Nephron progenitor cell (in vitro differentiated cells): ENCODE results near the gene KCNQ4.

Source experiments
- DNase-seq: peaks from one replicate; pipeline ENCODE4 v3.0.0; 2021
- H3K27ac Mint-ChIP-seq: 2 replicates; pipeline ENCODE4 v1.8.0; 2021; ENCODE audit warnings: mild to moderate bottlenecking, moderate library complexity, mixed read lengths
- H3K27me3 Mint-ChIP-seq: 2 replicates; pipeline ENCODE4 v1.8.0; 2021; ENCODE audit warnings: mild to moderate bottlenecking, low read depth, mixed read lengths; ENCODE audit not compliant: poor library complexity
- H3K36me3 Mint-ChIP-seq: 2 replicates; pipeline ENCODE4 v1.8.0; 2021; ENCODE audit warnings: low read depth, mixed read lengths
- H3K4me1 Mint-ChIP-seq: 2 replicates; pipeline ENCODE4 v1.8.0; 2021; ENCODE audit warnings: mixed read lengths
- H3K4me3 Mint-ChIP-seq: 2 replicates; pipeline ENCODE4 v1.8.0; 2021; ENCODE audit warnings: mild to moderate bottlenecking, moderate library complexity, mixed read lengths
- H3K9me3 Mint-ChIP-seq: 2 replicates; pipeline ENCODE4 v1.8.0; 2021; ENCODE audit warnings: mild to moderate bottlenecking, moderate library complexity, mixed read lengths
- TF ChIP-seq, protein P1 (sequence below): fragments of 200-600 bp; sonication (generic); IDR thresholded peaks from 2 replicates; pipeline ENCODE4 v1.5.0; 2021; ENCODE audit warnings: antibody characterized with exemption

KCNQ4 gene

DNA sequence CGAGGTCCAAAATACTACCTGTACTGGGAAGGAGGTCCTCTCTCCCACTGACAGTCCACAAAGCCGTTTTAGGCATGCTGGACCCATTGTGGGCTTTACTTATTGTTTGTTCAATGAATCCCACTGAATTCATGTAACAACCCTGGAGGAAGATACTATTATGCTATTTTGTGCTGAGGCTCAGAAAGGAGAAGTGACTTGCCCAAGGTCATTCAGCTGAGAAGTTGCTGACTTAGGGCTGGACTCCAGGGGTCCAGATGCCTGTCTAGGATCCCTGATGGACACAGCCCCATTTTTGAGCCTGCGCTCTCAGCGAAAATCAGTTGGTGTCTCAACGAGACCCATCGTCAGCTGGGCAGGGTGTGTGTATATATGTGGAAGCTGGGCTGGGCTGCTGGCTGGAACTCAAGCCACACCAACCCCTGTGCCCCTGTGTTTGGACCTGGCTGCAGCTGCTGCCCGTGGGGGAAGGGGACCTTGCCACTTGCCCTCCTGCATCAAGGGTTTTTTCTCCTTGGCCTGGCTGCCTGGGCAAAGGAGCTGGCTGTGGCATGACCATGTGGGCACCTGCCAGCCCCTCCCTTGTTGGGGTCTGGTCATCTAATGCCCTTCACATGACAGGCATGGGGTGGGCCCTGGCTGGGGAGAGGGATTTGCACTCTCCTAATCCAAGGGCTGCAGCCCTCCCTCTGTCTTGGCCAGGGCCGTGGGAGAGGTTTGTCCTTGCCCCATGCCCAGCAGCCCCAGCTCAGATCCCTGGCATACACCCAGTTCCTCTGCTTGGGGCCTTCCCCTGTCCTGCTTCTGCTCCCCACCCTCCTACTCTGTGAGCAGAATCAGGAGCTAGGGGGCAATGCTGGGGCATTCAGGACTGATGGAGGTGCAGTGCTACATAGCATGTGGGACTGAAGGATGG, 15.0 kb downstream of the KCNQ4 start:
- H3K27ac Mint-ChIP-seq: no peak overlapping the region
- H3K4me1 Mint-ChIP-seq: peaks cover 76% of the 10 kb centered on the region
- H3K4me3 Mint-ChIP-seq: peak overlapping the region; percentile 36

DNA sequence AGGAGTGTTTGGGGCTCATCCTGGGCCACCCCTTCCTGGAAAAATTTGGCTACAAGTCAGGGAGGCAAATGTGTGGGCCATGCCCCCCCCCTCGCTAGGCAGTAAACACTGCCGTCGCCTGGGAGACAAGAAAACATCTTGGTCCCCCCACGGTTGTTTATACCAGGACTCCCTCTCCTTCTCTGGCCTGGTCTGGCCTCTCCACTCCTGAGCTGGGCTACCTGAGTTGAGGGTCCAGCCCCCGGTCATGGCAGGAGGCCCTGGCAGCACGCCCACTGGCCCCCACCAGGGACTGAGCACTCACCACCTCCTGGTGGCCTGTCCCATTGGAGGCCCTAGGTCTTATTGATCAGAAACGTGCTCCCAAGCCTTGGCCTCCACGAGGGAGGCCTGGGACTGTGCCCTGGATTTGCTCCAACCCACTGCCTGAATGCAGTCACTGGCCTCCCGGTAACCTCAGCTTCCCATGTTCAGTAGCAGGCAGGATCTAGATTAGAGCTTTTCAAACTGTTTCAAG, 15.8 kb downstream of the KCNQ4 start:
- TF ChIP-seq, protein P1, sequence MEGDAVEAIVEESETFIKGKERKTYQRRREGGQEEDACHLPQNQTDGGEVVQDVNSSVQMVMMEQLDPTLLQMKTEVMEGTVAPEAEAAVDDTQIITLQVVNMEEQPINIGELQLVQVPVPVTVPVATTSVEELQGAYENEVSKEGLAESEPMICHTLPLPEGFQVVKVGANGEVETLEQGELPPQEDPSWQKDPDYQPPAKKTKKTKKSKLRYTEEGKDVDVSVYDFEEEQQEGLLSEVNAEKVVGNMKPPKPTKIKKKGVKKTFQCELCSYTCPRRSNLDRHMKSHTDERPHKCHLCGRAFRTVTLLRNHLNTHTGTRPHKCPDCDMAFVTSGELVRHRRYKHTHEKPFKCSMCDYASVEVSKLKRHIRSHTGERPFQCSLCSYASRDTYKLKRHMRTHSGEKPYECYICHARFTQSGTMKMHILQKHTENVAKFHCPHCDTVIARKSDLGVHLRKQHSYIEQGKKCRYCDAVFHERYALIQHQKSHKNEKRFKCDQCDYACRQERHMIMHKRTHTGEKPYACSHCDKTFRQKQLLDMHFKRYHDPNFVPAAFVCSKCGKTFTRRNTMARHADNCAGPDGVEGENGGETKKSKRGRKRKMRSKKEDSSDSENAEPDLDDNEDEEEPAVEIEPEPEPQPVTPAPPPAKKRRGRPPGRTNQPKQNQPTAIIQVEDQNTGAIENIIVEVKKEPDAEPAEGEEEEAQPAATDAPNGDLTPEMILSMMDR: no peak
- DNase-seq: no peak
- Mint-ChIP-seq H3K4me3 (no peak overlapping the region), H3K9me3 (no peaks in the 10 kb centered on the region), H3K4me1 (peaks cover 68% of the 10 kb centered on the region), H3K36me3 (no peaks in the 10 kb centered on the region), H3K27ac (peak overlapping the region; percentile 36), H3K27me3 (peaks cover 10% of the 10 kb centered on the region)

More for the DNA sequence above, 15.0 kb downstream of the KCNQ4 start:
- TF ChIP-seq, protein P1: no peak
- Mint-ChIP-seq H3K27me3 (peaks cover 10% of the 10 kb centered on the region), H3K9me3 (no peaks in the 10 kb centered on the region), H3K36me3 (no peaks in the 10 kb centered on the region)
- no peak for DNase-seq

DNA sequence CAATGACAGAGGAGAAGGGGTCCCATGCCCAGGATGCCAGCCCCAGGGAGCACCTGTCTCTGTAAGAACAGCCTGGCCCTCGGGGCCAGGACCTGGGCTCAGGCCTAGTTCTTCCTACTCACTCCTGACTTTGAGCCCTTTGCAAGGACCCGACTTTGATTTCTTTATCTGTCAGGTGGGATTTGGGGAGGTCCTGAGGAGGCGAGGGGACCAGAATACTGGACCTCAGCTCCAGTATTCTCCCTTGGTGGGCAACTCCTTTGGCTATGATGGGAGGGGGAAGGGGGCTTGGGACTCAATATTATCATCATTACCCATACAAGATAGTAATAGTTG, 18.1 kb downstream of the KCNQ4 start:
- H3K4me3 Mint-ChIP-seq: peak overlapping the region; percentile 64

DNA sequence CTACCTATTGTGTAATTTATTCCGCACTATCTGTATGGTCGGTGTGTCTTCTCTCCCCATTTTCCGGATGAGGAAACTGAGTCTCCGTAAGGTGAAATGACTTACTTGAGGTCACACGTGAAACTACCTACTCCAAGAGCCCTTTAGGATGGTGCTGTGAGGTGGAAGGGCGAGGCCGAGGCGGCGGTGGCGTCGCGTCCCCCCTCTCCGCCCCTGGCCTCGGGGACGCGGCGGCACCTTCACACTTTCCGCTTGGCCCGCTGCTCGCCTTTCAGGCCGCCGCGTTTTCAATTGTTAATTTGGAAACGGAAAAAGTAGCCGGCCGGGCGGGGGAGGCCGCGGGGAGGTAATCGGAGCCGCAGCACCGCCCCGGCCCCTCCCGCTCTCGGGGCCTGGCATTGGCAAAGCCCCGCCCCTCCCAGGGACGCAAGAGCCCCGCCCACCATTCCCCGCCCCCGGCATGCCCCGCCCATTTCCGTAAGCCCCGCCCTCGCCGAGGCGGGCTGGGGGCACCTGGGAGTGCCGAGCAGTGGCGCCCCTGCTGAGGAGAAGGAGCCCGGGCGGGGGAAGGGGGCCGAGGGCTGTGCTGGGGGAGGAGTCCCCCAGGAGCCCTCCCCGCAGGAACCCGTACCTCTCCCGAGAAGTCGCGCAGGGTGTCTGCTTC, 18.6 kb downstream of the KCNQ4 start:
- DNase-seq: peak; percentile 87
- Mint-ChIP-seq H3K36me3 (no peaks in the 10 kb centered on the region), H3K27ac (no peak overlapping the region), H3K9me3 (no peaks in the 10 kb centered on the region), H3K27me3 (peaks cover 6% of the 10 kb centered on the region), H3K4me1 (peaks cover 69% of the 10 kb centered on the region), H3K4me3 (peak overlapping the region; percentile 64)
- TF ChIP-seq, protein P1: no peak

More for the DNA sequence above, 18.1 kb downstream of the KCNQ4 start:
- TF ChIP-seq, protein P1: no peak
- DNase-seq: no peak
- H3K27ac Mint-ChIP-seq: no peak overlapping the region
- no peaks in the 10 kb centered on the region for H3K9me3 Mint-ChIP-seq
- no peaks in the 10 kb centered on the region for H3K36me3 Mint-ChIP-seq
- H3K4me1 Mint-ChIP-seq: peaks cover 68% of the 10 kb centered on the region
- peaks cover 6% of the 10 kb centered on the region for H3K27me3 Mint-ChIP-seq

DNA sequence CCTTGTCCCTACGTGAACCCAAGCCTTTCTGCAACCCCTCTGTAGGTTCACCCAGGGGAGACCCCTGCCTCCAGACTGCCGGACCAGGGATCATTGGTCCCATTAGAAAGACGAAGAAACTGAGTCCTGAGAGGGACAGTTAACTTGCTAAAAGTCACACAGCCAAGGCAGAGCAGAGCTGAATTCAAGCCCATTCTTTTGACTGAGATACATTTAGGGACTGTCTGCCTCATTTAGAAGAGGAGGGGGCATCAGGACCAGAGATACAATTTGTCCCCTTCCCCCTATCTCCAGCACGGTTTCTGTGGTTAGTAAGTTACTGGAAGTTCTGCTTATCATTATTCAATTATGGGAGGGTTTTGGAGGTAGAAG, 19.1 kb downstream of the KCNQ4 start:
- H3K4me3 Mint-ChIP-seq: no peak overlapping the region
- DNase-seq: no peak
- peaks cover 69% of the 10 kb centered on the region for H3K4me1 Mint-ChIP-seq
- H3K36me3 Mint-ChIP-seq: no peaks in the 10 kb centered on the region
- TF ChIP-seq, protein P1: no peak
- H3K9me3 Mint-ChIP-seq: no peaks in the 10 kb centered on the region
- H3K27ac Mint-ChIP-seq: no peak overlapping the region
- peaks cover 6% of the 10 kb centered on the region for H3K27me3 Mint-ChIP-seq
